ENCODE measurements around the gene KSR2.
"Not testable (repeated sequence)": the region's sequence is repeated elsewhere in the genome, so short reads cannot be mapped to it uniquely, and the experiment has no call there.

Gene KSR2

DNA sequence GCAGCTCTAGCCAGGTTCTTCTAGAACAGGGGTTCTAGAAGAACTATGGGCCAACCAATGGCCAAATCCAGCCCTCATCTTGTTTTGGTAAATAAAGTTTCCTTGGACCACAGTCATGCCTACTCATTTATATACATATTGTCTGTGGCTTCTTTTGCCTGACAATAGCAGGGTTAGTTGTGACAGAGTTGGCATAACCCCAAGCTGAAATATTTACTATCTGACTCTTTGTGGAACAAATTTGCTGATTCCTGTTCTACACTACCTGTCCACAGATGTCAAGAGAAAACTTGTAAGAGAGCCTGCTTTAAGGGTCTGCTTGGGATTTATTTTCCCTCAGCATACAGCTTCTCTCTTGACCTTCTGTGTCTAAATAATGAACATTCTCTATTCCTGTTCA is 289.0 kb downstream of the KSR2 start:
- DNase-seq: no peak

DNA sequence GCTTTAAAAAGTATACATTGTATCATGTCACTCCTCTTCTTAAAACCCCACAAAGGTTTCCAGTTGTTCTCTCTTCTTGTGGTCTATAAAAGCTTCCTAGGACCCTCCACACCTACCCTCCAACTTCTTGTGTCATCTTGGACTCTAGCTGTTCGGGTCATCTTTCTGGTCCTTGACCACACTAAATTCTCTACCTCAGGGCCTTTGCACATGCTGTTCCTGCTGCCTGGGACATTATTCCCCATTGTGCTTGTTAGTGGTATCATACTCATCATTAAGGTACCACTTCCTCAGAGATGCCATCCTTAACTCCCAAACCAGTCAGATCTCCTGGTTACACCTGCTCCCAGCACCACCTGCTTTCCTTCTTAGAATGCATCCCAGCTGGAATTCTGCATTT is 294.0 kb downstream of the KSR2 start:
- DNase-seq: no peak

DNA sequence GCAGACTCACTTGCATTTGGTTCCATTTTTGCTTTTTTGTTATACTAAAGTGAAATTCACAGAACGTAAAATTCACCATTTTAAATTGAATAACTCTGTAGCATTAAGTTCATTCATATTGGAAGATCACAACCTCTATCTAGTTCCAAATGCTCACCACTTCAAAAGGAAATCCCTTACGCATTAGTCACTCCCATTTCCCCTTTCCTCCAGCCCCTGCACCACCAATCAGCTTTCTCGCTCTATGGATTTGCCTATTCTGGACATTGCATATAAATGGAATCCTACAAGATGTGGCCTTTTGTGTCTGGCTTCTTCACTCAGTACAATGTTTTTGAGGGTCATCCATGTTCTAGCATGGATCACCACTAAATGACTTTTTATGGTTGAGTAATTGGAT is 294.5 kb downstream of the KSR2 start:
- DNase-seq: no peak

DNA sequence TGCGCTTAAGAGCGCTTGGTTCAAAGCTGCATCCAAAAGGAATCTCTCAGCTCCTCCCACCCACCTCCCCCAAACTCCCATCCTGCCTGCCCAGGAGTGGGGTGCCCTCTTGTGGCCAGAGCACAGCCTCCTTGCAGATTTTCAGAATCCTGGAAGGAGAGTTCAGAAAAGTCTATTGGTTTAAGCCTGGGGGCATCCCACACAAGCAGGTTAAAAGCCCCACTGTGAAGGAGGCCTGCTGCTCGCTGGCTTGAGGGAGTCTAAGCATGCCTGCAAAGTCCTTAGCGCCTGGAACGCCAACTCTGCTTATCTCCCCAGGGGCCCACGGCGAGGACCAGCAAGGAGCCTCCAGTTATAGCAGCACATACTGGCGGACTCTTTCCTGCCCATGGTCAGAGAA is 297.1 kb downstream of the KSR2 start:
- DNase-seq: peak; percentile 29

DNA sequence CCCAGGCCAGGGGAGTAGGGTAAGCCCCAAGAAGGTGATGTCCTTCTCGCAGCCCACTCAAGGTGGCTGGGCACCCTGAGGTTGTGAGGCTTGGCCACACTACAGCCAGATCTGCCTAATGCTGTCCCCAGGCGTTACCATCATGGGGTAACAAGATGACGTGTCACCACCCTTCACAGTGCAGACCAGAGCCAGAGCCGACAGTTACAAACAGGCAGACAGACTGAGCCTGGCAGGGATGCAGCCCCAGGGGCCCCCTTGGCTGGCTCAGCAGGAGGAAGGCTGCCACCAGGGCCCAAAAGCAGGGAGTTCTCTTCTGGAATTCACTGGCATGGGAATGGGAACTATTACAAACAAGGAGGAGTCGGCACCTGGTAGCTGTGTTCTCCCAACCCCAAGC is 304.6 kb downstream of the KSR2 start:
- DNase-seq: no peak

DNA sequence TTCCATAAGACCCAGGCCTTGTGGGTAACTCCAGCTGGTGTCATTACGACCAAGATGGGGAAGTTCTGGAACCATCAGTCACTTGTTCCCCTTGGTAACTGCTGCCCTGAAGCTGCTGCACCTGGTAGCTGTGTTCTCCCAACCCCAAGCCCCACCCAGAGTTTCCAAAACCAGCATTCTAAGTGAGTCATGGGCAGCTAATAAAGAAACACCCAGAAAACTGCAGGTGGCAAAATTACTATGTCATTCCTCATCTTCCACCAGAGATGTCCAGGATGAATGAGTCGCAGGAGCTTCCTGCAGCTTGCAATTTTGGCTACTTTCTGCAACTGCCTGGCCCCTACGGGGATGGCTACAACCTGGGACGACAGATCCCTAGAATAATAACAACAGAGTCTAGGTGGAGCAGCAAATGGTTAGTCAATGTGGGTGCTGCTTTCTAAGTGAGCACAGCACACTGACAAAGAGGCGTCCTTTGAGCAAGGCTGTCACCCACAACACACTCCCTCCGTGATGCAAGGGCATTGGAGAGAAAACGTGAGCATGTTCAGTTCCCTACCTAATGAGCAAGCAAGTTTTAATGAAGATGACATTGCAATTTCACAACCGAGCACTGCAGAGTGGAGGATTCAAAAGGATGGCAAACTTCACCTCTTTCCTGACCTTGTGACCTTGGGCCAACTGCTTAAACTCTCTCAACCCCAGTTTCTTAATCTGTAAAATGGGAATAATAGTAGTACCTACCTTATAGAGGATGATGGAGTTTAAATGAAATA is 306.0 kb downstream of the KSR2 start:
- DNase-seq: no peak

DNA sequence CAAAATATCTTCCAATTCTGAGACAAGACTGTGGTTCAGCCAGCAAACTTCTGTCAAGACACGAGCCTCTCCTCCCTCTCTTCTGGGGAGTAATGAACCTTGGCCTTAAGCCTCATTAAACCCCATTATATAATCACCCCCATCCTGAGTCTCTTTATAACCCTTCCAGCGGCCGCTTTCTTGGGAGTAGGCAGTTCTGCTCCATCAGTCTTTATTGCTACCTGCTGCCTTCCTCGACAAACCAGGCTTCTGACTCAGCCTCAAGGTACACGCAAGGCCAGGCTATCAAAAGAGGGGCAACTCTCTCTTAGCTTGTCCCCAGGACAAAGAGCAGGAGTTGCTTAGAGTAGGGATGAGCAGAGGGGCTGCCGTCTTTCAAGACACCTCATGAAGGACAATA is 306.6 kb downstream of the KSR2 start:
- no peak for DNase-seq

DNA sequence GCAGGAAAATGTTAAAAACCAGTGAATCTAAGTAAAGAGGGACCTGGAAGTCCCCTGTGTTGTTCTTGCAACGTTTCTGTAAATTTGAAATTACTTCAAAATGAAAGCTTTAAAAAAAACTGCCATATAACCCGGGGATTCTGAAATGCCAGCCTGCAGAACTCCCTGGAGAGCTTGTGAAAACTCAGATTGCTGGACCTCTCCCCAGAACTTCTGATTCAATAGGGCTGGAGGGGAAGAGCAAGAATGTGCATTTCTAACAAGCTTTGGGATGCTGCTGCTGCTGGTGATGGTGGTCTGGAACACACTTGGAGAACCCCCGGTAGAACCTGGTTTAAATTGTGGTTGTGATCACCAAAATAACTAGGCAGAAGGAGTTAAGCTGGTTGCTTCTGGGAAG is 307.3 kb downstream of the KSR2 start:
- DNase-seq: no peak

DNA sequence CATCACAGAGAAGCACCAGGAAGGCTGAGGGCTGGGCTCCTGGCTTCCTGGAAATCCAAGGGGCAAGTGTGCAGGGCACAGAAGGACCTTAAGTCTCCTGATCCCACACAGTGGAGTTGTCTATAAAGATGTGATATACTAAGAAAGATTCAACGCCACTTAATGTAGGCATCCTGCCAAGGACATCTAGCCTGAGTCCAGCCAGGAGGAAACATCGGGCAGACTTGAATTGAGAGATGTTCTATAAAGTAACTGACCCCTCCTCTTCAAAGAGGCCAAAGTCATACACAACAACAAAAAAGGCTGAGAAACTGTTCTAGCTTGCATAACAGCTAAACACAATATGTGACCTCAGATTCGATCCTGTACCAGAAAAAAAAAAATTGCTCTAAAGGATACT is 307.9 kb downstream of the KSR2 start:
- DNase-seq: no peak

DNA sequence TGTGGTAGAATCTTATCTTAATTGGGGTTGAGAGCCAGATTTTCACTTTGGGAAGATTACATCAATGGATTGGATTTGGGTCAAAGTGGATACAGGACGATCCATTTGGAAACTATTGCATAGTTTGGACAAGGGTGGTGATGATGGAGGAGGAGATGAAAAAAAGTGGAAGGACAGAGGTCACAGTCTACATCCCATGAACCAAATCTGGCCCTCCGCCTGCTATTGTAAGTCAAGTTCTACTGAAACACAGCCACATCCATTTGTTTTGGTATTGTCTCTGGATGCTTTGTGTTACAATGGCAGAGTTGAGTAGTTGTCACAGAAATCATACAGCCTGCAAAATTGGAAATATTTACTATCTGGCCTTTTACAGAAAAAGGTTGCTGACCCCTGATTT is 310.6 kb downstream of the KSR2 start:
- no peak for DNase-seq

DNA sequence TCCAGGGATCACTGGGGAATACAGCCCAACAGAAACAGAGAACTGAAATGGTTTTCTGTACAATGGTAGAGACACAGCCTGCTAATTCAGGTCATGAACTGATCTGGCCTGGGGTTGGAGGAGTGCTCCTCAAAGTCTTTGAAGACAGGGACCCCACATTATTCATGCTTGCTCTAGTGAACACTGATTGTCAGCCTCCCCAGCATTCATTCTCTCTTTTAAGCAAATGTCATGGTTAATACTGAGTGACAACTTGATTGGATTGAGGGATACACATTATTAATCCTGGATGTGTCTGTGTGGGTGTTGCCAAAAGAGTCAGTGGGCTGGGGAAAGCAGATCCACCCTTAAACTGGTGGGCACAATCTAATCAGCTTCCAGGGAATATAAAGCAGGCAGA is 319.0 kb downstream of the KSR2 start:
- DNase-seq: no peak

DNA sequence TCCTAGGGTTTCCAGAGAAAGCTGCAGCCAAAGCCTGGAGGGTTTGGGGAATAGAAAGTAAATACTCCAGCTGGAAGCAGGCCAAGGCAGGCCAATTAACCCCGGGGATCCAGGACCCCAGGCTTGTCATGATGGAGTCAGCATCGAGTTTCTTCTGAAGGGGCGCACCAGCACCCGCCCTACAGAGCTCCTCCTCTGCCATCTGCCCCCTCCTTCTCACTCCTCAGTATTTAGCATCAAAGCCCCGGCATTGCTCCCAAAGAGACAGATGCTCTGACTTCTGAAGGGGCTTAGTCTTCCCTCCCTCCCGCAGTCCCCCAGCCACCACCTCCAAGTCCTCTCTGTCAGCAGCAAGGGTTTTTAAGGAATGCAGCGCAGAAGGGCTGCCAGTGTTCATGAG is 322.3 kb downstream of the KSR2 start:
- DNase-seq: no peak

DNA sequence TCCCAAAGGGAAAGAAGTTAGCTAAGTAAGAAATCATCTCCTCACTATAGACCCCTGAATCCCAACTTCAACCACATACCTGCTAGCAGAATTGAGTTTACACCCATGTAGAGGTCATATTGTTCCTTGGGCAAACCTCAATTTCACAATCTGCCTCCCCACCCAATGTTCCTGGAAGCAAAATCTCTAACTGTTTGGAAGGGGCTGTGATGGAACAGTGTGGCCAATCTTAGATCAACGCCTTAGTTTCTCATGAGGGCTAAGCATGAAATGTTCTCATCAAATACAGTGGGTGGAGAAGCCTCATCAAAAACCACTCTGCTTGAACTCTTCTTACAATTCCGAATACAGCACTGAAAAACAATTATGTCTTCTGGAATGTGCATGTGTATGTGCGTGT is 323.3 kb downstream of the KSR2 start:
- DNase-seq: no peak

DNA sequence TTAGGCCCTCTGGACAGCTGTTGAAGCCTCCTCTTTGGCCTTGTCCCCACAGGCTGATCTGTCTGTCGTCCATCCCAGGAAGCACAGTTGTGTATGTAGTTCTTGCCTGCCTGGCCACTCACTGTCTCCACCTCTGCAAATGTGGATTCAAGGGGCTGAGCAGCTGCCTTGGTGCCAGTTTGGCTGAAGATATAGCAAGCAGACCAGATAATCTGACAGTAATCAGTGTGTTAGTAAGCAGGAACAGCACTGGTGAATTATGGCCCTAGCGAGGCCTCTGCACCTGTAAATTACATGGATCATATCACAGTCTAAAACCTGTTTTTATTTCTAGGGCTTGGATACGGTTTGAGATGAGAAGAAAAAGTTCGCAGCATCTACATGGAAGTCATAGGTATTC is 324.8 kb downstream of the KSR2 start:
- DNase-seq: no peak

DNA sequence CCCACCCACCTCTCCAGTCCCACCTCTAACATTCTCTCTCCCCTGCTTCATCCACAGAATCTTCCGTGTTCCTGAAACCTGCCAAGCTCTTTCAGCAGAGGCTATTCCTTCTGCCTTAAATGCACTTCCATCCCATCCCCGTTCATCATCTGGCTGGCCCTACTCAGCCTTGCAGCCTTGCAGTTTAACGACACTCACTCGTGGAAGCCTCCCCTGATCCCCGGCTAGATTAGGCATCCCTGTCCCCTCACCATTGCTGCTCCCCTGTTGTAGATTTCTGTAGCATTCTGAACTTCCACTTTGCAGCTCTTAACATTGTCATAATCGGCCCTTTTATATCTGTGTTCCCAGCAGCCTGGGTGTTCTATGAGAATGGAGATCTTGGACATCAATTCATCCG is 326.9 kb downstream of the KSR2 start:
- DNase-seq: no peak

DNA sequence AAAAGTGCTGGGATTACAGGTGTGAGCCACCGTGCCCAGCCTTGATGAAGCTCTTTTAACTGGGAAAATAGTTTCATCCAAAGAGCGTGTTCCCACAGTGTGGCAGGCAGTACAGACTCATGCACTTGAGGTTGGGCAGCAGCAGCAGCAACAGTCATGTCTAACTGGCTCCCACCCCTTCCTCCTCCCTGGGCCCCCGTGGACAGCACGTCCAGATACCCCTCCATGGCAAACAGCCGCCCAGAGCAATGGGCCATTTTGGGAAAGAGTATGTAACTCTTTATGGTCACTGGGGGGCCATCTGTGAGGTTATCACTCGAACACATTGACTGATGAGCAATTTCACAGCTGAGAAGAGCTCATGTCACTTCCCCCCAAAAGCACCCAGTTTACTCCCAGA is 328.3 kb downstream of the KSR2 start:
- no peak for DNase-seq

DNA sequence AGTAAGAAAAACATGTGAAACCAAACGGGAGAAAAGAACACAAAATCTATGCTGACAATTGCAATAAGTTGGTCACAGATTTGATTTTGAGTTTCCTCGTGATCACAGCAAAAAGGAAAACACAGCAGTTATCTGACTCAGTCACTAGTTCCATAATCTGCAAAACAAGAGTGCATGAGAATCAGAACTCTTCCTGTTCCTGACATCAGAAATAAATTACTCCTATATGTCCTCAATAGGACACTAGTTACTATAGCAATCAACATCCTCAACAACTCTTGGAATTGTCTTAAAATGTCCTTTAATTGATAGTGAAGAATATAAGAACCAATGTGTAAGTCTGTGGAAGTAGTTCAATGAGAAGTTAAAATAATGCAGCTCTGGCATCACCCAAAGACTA is 339.3 kb downstream of the KSR2 start:
- no peak for DNase-seq

DNA sequence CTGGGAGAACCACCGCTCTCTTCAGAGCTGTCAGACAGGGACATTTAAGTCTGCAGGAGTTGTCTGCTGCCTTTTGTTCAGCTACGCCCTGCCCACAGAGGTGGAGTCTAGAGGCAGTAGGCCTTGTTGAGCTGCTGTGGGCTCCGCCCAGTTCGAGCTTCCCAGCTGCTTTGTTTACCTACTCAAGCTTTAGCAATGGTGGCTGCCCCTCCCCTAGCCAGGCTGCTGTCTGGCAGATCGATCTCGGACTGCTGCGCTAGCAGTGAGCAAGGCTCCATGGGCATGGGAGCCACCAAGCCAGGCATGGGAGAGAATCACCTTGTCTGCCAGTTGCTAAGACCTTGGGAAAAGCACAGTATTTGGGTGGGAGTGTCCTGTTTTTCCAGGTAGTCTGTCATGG is 340.1 kb downstream of the KSR2 start:
- not testable (repeated sequence) for DNase-seq

DNA sequence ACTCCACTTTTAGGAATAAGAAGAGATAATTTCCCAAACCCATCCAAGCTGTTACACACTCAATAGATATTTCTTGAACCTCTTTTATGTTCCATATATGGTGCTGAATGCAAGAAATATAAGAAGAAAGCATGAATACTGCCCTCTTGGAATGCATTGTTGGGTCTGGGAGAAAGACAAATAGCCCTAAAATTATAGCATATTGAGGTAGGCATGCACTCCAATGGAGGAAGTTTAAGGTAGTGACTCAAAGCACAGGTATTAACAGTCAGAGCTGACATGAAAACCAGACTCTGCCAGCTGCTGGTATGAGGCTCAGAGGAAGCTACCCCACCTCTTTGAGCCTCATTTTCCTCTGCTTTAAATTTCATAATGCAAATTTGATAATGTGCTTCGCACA is 346.0 kb downstream of the KSR2 start:
- no peak for DNase-seq

DNA sequence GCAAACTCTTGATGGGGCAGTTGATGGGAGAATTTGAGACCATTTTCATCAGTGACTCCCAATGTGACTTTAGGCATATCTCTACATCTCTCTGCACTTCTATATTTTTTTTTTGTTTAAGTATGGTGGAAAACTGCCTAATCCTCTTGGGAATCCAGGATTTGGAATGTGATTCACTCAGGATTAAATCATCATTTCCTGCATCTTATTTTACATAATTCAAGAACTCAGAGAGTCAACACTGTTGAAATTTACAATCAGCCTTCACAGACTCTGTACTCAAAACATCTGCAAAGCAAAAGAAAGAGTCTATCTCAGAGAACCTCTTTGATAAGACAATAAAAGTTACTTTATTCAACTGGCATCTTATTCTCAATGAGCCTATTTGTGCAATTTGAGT is 346.7 kb downstream of the KSR2 start:
- no peak for DNase-seq

DNA sequence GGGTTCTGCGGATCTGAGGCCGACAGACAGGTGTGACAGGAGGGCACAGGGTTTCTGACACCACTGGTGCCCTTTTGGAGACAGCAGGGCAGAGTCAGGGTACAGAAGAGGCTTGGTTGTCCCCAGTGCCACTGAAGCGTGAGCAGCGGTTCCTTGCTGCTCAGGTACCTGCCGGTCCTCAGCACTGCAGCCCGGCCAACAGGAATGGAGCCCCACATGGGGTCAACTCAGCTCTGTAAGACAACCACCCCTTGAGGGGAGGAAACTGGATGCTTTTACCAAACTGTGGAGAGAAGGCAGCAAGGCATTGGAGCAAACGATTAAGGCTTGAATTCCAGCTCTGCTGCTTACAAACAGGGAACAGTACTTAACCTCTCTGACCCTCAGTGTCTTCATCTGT is 361.0 kb downstream of the KSR2 start:
- DNase-seq: no peak

DNA sequence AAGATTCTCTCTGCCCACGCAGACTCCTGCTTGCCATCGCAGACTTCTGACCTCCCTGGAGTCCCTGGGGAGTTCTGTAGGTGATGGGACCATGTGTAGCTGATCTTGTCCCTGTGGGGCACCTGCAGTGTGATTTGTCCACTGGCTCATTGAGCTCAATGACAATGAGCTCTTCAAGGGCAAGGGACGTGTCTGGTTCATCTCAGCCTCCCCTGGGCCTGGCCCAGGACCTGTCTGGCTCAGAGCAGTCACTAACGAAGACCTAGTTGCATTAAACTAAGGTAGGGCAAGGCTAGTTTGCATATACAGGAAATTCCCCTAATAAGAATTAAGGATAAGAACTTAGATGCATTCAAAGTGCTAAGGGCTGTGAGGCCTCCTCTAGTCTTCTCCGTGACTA is 361.8 kb downstream of the KSR2 start:
- no peak for DNase-seq

DNA sequence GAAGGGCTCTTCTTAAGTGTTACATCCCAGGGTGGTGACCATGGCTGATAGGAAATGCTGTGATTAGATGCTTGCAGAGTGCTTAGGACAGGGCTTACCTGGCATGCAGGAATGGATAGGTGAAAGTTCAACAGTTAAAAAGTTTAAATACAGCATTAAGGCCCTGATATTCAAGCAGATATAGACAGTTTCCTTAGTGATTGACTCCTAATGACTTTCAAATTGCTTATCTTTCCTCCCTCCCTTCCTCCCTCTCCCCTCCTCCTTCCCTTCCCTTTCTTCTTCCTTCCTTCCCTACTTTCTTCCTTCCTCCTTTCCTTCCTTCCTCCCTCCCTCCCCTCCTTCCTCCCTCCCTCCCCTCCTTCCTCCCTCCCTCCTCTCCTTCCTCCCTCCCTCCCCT is 362.8 kb downstream of the KSR2 start:
- DNase-seq: no peak

DNA sequence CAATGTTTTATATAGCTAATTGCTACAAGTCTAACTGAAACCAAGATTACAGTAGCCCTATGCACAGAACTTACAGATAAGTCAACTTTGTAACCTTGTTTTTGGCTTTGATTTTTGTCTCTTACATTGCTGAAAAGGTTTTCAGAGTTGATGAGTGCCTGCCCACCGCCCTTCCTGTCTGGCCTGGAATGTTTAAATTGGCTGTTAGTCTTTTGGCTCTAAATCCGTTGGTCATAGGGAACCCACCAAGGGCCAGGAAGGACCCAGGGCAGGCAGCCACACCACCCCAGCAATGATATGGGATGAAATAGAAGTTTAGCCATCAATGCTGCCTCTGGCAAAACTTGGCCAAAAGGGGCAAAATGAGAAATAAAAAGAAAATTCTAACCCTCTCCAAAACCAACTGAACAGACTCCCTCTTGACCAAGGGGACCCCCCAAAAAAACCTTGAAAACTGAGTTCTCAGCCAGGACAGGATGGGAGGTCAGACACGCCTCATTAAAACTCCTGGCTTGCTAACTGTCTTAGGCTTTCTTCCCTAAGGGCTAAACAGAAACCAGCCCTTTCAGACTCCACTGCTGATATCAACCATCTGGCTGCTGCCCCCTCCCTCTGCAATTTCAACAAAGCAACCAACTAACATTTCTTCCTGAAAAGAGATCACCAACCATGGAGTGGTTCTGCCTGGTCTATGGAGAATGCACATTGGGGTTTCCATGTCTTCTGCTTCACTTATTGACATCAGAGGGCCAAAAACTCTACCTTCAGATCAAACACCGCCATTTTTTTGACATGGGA is 365.3 kb downstream of the KSR2 start:
- no peak for DNase-seq

DNA sequence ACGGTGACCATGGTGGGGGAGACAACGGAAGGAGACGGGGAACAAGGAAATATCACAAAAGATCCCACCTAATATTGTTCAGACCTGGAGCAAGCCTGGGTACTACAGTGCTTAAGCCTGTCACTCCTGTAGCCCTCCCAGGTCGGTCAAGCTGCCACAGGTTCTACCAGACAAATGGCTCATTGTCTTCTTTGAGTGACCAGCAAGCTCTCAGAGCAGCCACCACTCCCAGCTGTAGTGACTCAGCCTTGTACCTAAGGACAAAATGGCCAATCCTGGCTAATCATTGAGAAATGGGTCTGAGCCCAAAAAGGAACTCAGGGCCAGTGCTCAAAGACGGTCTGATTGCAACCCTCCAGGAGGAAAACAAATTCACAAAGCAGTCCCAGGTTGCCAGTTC is 368.9 kb downstream of the KSR2 start:
- DNase-seq: no peak
